RPMI8226 (cell line): Measurements from ENCODE around the gene YTHDC2.

ENCODE experiments used
- DNase-seq: peaks from one replicate; pipeline ENCODE4 v3.0.0-alpha.2; 2015

The YTHDC2 gene

GRCh38 chr5:113606298-113607134 lies 93.0 kb downstream of the YTHDC2 start:
- peak; percentile 75 for DNase-seq

DNA sequence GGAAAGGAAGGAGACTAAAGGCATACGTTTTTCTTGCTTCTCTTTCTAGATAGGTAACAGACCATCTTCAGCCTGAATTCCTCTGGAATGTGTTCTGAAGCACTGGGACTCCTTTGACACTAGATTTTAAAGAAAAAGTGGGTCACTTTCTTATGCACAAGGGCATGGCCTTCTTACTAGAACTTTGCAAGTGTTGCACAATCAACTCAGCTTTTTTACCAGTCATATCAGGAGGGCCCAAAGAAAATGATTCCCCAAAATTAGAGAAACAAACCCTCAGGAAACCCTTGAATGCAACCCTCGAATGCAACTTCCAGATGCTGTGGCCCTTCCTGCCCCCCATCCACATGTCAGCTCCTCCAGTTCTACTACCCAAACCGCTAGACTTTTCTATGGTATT lies 93.9 kb downstream of the YTHDC2 start:
- no peak for DNase-seq

GRCh38 chr5:113608113-113608596 lies 94.7 kb downstream of the YTHDC2 start:
- DNase-seq = peak; percentile 30

GRCh38 chr5:113612060-113612496 lies 98.6 kb downstream of the YTHDC2 start:
- peak; percentile 26 for DNase-seq

- no peak for DNase-seq
Observed at GRCh38 chr5:113614191-113614590, 100.7 kb downstream of the YTHDC2 start.

- DNase-seq = no peak
Observed at GRCh38 chr5:113615708-113616107, 102.2 kb downstream of the YTHDC2 start.

GRCh38 chr5:113617191-113617796 lies 103.8 kb downstream of the YTHDC2 start:
- no peak for DNase-seq

DNA sequence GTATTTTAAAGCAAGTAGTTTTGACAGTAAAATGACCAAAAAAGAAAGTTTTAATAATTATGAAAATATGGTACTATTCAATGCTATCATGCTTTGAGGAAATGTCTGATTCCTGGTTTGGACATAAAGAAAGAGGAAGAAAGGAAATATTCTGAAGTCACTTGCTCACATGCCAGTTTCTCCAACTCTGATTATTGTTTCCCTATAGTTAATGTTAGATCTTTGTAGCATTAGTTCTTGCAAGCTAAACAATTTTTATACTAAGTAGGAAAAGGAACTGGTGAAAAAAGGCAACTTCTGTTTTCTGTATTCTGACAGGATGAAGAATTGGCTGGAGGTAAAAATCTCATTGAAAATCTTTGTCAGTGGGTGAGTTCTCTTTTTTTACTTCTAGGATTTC lies 119.5 kb downstream of the YTHDC2 start:
- DNase-seq = no peak

DNA sequence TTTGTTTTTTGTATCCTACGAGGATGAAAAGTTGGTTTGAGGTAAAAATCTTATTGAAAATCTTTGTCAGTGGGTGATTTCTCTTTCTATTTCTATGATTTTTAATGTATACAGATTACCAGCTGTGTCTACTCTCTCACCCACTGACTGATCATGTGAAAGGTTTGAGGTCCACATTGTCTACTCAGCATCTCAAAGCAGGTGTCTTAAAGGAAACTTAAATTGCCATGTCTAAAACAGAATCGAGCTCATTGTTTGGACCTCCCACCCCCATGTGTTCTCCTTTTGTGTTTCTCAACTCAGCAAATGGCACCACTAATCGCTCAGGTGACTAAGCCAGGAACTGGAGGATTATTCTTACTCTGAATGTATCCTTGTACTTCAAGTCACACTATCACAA lies 121.5 kb downstream of the YTHDC2 start:
- DNase-seq = no peak

DNA sequence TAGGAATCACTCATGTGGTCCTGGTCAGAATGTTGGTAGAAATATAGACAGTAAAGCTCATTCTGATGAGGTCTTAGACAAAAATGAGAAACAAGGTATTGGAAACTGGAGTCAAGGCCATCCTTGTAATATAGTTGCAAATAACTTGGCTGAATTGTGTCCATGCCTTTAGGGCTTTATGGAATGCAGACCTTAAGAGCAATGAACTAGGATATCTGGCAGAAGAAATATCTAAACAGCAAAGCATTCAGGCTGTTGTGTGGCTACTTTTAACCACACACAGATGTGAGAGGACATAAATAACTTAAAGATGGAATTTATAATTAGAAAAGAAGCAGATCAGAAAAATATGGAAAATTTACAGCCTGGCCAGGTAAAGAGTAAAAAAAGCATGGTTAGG lies 128.2 kb downstream of the YTHDC2 start:
- no peak for DNase-seq
